Midbrain (tissue), 1 donor: ENCODE data around the gene GLI2.

Experiments used
- DNase-seq: peaks from one replicate; lab custom pipeline; 2025; lab: John Stamatoyannopoulos, UW

GLI2 gene

DNA sequence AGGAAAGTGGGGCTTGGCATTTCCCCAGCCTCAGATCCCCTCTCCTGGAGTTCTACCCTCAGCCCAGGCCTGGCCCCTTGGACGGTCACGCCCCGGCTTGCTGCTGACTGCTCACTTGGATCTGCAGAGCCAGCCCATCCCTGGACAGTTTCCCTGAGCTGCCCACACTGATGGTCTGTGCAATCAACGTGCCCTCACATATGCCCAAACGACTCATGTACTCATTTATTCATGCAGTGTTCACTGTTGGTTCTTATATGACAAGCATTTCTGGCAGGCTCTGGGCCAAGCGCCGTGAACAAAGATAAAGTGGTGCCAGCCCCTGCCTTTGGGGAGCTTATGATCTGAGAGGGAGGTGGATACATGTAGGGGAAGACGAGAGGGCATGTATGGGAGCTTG, 20.3 kb upstream of the GLI2 start:
- no peak for DNase-seq

- no peak for DNase-seq
Observed at GRCh38 chr2:120715941-120716340, 19.7 kb upstream of the GLI2 start.

GRCh38 chr2:120716641-120717585, 18.8 kb upstream of the GLI2 start:
- DNase-seq, result no peak

- DNase-seq, result no peak
Observed at GRCh38 chr2:120719491-120719890, 16.2 kb upstream of the GLI2 start.

GRCh38 chr2:120720231-120720630, 15.4 kb upstream of the GLI2 start:
- DNase-seq, result no peak

- no peak for DNase-seq
Observed at GRCh38 chr2:120720746-120721375, 14.8 kb upstream of the GLI2 start.

- no peak for DNase-seq
Observed at GRCh38 chr2:120722246-120722567, 13.5 kb upstream of the GLI2 start.

DNA sequence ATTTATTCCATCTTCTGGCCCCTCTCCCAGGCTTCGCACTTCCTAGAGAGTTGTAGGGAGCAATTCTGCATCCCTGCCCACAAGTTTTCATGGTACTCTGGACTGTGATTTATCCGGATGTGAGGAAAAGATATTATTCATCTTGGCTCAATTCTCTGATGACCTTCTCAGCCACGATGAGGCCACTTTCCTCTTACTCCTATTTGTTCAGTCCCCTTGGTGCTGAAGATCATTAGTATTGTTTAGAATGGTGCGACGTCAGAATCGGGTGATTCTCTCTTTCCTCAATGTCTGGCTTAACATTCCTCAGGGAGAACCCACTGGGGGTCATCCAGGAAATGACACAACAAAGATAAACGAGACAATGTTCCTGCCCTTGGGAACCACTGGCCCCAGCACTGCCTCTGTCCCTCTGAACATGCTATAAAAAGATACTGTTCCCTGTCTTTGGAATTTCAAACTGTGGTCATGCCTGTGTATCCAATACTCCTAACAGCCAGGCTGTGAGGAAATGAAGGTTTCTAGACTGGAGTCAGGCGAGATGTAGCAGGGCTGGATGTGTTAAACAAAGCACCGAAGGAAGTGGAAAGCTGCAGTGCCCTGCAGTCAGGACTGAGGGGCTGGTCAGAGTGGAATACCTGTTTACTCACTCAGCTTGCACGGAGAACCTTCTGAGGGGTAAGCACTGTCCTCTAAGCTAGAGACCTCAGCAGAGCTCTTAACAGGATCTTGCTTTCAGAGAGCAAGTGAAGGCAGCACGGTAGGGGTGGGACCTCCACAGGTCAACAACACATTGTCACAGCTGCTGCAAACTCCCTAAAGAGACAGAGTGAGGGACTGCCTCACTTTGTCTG, 12.9 kb upstream of the GLI2 start:
- DNase-seq, result no peak

GRCh38 chr2:120726245-120726644, 9.4 kb upstream of the GLI2 start:
- no peak for DNase-seq

GRCh38 chr2:120729406-120730399, 6.0 kb upstream of the GLI2 start:
- no peak for DNase-seq

DNA sequence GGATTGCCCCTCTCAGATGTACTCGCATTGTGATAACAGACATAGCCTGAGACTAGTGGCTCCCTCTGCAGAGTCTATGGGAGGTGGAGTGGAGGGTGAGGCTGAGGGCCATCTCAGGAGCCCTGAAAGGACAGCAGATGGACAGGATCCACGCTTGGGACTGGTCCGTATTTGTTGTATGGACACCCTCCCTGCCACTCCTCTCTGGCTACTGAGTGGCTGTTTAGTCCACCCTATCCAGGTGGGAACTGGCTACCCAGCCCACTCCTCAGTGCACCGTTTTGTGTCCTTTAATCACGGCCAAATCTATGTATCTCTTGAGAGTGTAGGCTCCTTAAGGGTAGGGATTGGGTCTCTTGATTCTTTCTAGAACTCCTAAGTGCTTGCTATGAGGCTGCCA, 4.5 kb upstream of the GLI2 start:
- no peak for DNase-seq

DNA sequence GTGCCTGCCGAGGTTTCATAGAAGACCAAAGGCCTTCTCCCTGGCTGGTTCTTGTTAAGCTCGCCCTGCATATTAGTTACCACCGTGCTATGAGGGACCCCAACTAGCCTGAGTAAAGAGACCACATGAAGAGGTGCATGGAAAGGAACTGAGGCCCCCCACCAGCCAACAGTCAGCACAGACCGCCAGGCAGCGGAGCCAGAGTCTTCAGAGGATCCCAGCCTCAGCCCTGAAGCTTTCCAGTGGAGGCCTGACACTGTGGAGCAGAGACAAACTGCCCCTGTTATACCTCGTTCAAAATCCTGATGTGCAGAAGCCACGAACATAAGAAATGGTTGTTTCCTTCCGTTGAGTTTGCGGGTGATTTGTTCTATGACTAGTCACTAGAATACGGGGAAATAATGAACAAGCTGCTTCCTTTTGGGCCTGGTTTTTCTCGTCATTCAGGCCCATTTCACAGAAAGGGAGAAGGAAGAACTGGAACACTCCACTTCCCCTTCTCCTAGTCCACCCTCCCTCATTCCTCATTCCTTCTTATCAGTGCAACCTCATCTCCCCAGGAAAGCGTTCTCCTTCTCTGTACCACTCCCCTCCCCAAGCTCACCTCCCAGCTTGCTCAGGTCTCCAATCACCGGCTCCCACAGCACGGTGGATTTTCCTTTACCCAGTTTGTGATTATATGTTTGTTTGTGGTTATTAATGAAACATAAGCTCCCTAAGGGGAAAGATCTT, 3.0 kb upstream of the GLI2 start:
- DNase-seq, result no peak

GRCh38 chr2:120733238-120733932, 2.3 kb upstream of the GLI2 start:
- no peak for DNase-seq

GRCh38 chr2:120734930-120735651, 577 bp upstream of the GLI2 start:
- DNase-seq, result no peak

DNA sequence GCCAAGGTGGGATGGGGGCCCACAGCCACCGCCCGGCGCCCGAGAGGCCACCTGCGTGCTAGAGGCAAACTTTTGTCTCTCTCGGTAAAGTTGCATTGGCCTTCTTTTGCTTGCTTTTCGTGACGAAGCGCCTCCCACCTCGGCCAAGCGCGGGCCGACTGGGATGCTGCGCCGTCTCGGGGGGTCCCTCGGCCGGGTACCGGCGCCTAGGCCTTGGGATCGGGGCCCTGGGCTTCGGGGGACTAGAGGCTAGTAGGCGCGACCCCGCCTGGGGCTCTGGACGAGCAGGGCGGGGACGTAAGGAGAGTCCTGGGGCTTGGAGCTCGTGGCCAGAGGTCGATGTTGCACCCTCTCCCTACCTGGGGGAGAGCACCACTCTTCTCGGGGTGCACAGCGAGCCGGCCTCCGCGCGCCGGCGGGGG, 545 bp downstream of the GLI2 start:
- DNase-seq, result no peak

DNA sequence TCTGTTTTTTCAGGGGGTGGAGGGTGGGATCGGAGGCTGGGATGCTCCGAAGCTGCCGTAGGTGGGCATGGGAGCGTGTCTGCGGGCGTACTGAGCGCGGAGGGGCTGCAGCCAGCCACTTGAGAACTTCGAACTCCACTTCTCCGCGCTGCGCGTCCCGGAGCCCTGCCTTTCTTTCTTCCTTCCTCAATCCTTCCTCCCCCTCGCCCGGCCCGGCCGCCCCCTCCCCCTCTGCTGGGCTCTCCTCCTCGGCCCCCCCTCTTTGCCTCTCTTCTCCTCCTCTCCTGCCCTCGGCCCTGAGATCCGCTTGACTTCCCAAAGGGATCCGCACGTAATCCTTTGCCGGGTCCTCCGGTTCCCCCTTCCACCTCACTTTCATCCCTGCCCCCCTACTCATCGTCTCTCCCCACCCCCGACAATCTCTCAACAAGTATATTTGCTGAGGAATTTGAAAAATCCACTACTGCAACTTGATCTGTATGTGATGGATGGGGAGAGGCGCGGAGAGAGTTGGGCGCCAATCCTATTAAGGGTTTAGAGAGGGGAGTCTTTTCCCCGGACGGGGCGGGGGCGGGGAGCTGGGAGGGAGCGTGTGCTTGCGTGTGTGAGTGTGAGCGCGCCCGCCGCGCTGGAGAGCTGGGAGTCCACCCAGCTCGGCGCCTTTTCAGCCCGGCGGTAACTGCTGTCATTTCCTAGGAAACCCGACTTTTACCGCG, 1.1 kb downstream of the GLI2 start:
- DNase-seq, result peak; percentile 42

DNA sequence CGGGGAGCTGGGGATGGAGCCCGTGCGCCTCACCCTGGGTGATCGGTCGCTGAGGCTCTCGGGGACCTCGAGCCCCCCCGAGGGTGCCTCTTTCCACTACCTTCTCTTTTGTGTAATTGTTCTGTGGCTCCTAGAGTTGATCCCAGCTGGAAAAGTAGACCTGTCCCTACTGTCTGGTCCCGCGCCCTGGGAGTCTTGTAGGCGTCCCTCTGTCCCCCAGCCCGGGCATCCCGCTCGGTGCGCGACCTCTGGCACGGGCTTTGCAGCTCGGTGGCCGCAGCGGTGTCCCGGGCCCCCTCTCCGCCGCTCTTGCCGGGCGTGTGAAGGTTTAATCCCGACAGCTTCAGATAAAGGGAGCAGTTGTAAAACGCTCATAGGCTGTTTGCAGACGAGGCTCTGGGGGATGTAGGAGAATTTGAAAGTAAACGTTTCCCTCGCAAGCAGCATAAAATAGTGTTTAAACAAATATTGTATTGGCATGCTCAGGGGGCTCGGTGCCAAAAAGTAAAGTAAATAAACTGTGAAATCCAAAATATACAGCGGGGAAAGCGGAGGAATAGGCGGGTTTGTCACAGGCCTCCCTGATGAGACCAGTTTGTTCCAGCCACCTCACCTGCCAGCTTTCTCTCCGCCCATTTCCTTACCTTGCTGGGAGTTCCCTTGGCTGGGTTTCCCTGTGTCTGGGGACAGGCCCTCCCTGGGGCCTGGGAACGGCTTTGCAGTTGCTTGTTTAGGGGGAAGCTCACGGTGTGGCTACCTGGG, 1.9 kb downstream of the GLI2 start:
- DNase-seq, result no peak

- no peak for DNase-seq
Observed at GRCh38 chr2:120738117-120738516, 2.4 kb downstream of the GLI2 start.
